HCT116 (cell line): ENCODE measurements around the gene NRIP2. TPM values are rescaled to one million over a fixed set of nuclear protein-coding genes. Genes with fewer than 3 reads are reported as not detected.
A peak's percentile ranks its signal among the peaks of the same experiment; 100 is the strongest.

Experiments
- ATAC-seq: fragments of 200-7000 bp; cut with Tn5 transposase; 2 replicates; pipeline ENCODE4 v1.9.1; 2020; ENCODE audit warnings: mild to moderate bottlenecking, moderate library complexity
- BruUV-seq: library from RNA; stranded (reverse); fragments of 400-500 nt; replicated peaks from 2 replicates; lab custom pipeline; 2021; lab: Mats Ljungman, UMichigan
- CTCF ChIA-PET: fragments of 300-600 bp; sonication (Branson Sonifier 250); formaldehyde crosslinking; loops from one replicate; lab custom pipeline; 2021; ENCODE audit warnings: antibody characterized with exemption; lab: Charles Lee
- POLR2A ChIA-PET: fragments of 300-600, 350-600 bp; sonication (Branson Sonifier 250); formaldehyde crosslinking; loops from one replicate; lab custom pipeline; 2021; ENCODE audit warnings: antibody characterized with exemption; lab: Charles Lee
- RAD21 ChIA-PET, 2 experiments: fragments of 300-600 bp; sonication (Branson Sonifier 250); formaldehyde crosslinking; loops; one replicate each; lab custom pipeline; 2023; ENCODE audit warnings: low total read pairs in 2 of 2; ENCODE audit not compliant: uncharacterized antibody in 2 of 2, unreplicated experiment in 2 of 2, low non-redundant PET in 1 of 2; lab: Charles Lee
- DNase-seq: peaks from one replicate; pipeline ENCODE4 v3.0.0-alpha.2; 2010; ENCODE audit warnings: low read depth, low spot score
- H2AFZ ChIP-seq: fragments of 200-600 bp; shearing (Covaris generic), sonication (generic); 2 replicates; pipeline ENCODE4 v1.6.1; 2017; ENCODE audit warnings: low read depth, mixed run types, mixed read lengths, antibody characterized with exemption, low read length; ENCODE audit not compliant: poor library complexity, severe bottlenecking
- H3K27ac ChIP-seq: 2 replicates; pipeline ENCODE4 v1.5.1; 2012; ENCODE audit warnings: low read depth, low read length
- H3K27me3 ChIP-seq: fragments of 200-600 bp; sonication (generic); 2 replicates; pipeline ENCODE4 v1.6.1; 2016; ENCODE audit warnings: mixed run types, low read length, mixed read lengths; ENCODE audit not compliant: insufficient read depth
- H3K36me3 ChIP-seq, 2 experiments: fragments of 200-500 bp in 1 of 2; fragments of 200-600 bp in 1 of 2; sonication (Bioruptor generic) in 1 of 2; sonication (generic) in 1 of 2; 2 replicates each; pipeline versions ENCODE4 v1.5.1 to v1.6.1; 2014 to 2016; ENCODE audit warnings: low read length in 2 of 2, inconsistent platforms in 1 of 2, mixed read lengths in 1 of 2, mixed run types in 1 of 2; ENCODE audit not compliant: insufficient read depth in 2 of 2, control insufficient read depth in 1 of 2
- H3K4me1 ChIP-seq, 2 experiments: fragments of 200-600 bp in 1 of 2; sonication (generic) in 1 of 2; 2 replicates each; pipeline versions ENCODE4 v1.5.1 to v1.6.1; 2012 to 2017; ENCODE audit warnings: low read length in 2 of 2, inconsistent platforms in 1 of 2, mild to moderate bottlenecking in 1 of 2, mixed read lengths in 1 of 2, mixed run types in 1 of 2, moderate library complexity in 1 of 2; ENCODE audit not compliant: insufficient read depth in 2 of 2, control insufficient read depth in 1 of 2
- H3K4me2 ChIP-seq: fragments of 200-600 bp; sonication (generic); 2 replicates; pipeline ENCODE4 v1.6.1; 2017; ENCODE audit warnings: mixed run types, low read length, mixed read lengths
- H3K4me3 ChIP-seq, 2 experiments: fragments of 200-600 bp in 1 of 2; sonication (generic) in 1 of 2; replicated peaks in 1 of 2; 2 replicates each; pipeline ENCODE4 v1.5.1; 2011 to 2016; ENCODE audit warnings: low read length in 2 of 2, control low read depth in 1 of 2, low read depth in 1 of 2, mild to moderate bottlenecking in 1 of 2, mixed read lengths in 1 of 2, mixed run types in 1 of 2
- H3K79me2 ChIP-seq: fragments of 200-600 bp; sonication (generic); 2 replicates; pipeline ENCODE4 v1.6.1; 2017; ENCODE audit warnings: mild to moderate bottlenecking, mixed run types, low read length, moderate library complexity, mixed read lengths; ENCODE audit not compliant: insufficient read depth
- H3K9ac ChIP-seq: fragments of 200-600 bp; sonication (generic); 2 replicates; pipeline ENCODE4 v1.6.1; 2016; ENCODE audit warnings: low read length, mixed read lengths
- H3K9me2 ChIP-seq: fragments of 200-600 bp; sonication (generic), shearing (Covaris generic); 2 replicates; pipeline ENCODE4 v1.6.1; 2017; ENCODE audit warnings: mixed run types, mild to moderate bottlenecking, moderate library complexity; ENCODE audit not compliant: insufficient read depth
- H3K9me3 ChIP-seq, 2 experiments: fragments of 200-500 bp in 1 of 2; fragments of 200-600 bp in 1 of 2; sonication (Bioruptor generic) in 1 of 2; sonication (generic) in 1 of 2; 2 replicates each; pipeline ENCODE4 v1.6.1; 2014 to 2017; ENCODE audit warnings: low read length in 2 of 2, mixed read lengths in 2 of 2, inconsistent platforms in 1 of 2, low read depth in 1 of 2, mild to moderate bottlenecking in 1 of 2, mixed run types in 1 of 2, moderate library complexity in 1 of 2; ENCODE audit not compliant: control insufficient read depth in 1 of 2, insufficient read depth in 1 of 2
- H4K20me1 ChIP-seq: fragments of 200-600 bp; sonication (generic), shearing (Covaris generic); 2 replicates; pipeline ENCODE4 v1.6.1; 2017; ENCODE audit warnings: mixed run types, mild to moderate bottlenecking, moderate library complexity; ENCODE audit not compliant: insufficient read depth
- CBX3 ChIP-seq: IDR thresholded peaks from 2 replicates; pipeline ENCODE4 v1.6.1; 2012; ENCODE audit warnings: low read depth
- CEBPB ChIP-seq: IDR thresholded peaks from 2 replicates; pipeline ENCODE4 v1.6.1; 2012; ENCODE audit warnings: low read depth
- CTCF ChIP-seq, 3 experiments: fragments of 200-600 bp in 1 of 3; sonication (generic) in 1 of 3; IDR thresholded peaks in 2 of 3; conservative IDR thresholded peaks in 1 of 3; 2 replicates each; pipeline ENCODE4 v1.5.1; 2012 to 2017; ENCODE audit warnings: low read depth in 2 of 3, low read length in 2 of 3, antibody characterized with exemption in 1 of 3, borderline replicate concordance in 1 of 3, control low read depth in 1 of 3, mild to moderate bottlenecking in 1 of 3, mixed read lengths in 1 of 3, mixed run types in 1 of 3, moderate library complexity in 1 of 3; ENCODE audit not compliant: insufficient read depth in 1 of 3
- EZH2phosphoT487 ChIP-seq: fragments of 200-600 bp; IDR thresholded peaks from 2 replicates; pipeline ENCODE4 v1.6.1; 2018; ENCODE audit warnings: antibody characterized with exemption, borderline replicate concordance
- FOSL1 ChIP-seq: IDR thresholded peaks from 2 replicates; pipeline ENCODE4 v1.6.1; 2012; ENCODE audit warnings: low read depth
- JUND ChIP-seq: IDR thresholded peaks from 2 replicates; pipeline ENCODE4 v1.6.1; 2012
- POLR2A ChIP-seq: IDR thresholded peaks from 2 replicates; pipeline ENCODE4 v1.7.0; 2011; ENCODE audit warnings: borderline replicate concordance; ENCODE audit not compliant: insufficient read depth, insufficient read length; ENCODE audit errors: extremely low read depth
- RAD21 ChIP-seq: IDR thresholded peaks from 2 replicates; pipeline ENCODE4 v1.6.1; 2012; ENCODE audit warnings: low read depth, mild to moderate bottlenecking
- SP1 ChIP-seq: IDR thresholded peaks from 2 replicates; pipeline ENCODE4 v1.6.1; 2012; ENCODE audit warnings: low read depth
- YY1 ChIP-seq: IDR thresholded peaks from 2 replicates; pipeline ENCODE4 v1.6.1; 2011; ENCODE audit warnings: low read length, low read depth, moderate library complexity, mild to moderate bottlenecking; ENCODE audit not compliant: insufficient replicate concordance; ENCODE audit errors: extremely low read depth
- ZBTB33 ChIP-seq: IDR thresholded peaks from 2 replicates; pipeline ENCODE4 v1.6.1; 2011; ENCODE audit warnings: mild to moderate bottlenecking, low read length, moderate library complexity; ENCODE audit not compliant: insufficient replicate concordance; ENCODE audit errors: extremely low read depth
- ZFX ChIP-seq: fragments of 450-650 bp; IDR thresholded peaks from 2 replicates; pipeline ENCODE4 v1.6.1; 2017
- ZNF274 ChIP-seq: fragments of 200-500 bp; sonication (Bioruptor generic); IDR thresholded peaks from 2 replicates; pipeline ENCODE4 v1.6.1; 2014; ENCODE audit warnings: mild to moderate bottlenecking, low read depth, low read length, inconsistent platforms
- intact Hi-C: fragments of 100-400 bp; cut with micrococcal nuclease; formaldehyde crosslinking; loops from 2 replicates; pipeline ENCODE4 v1.10.0; 2022
- total RNA-seq: library from RNA; stranded (reverse); gene quantifications from one replicate; pipeline ENCODE4 v1.2.1, GENCODE V29; 2021; ENCODE audit not compliant: unreplicated experiment

NRIP2 gene
- total RNA-seq, 1 experiment from 2014 or later = not detected

- H2AFZ ChIP-seq = peak overlapping the region; percentile 99
- H3K36me3 ChIP-seq = no peaks in the 10 kb centered on the region
- RAD21 ChIA-PET = interaction anchor here in 1 of 2 experiments (0.7 to 1.4 kb wide), 3 partner anchors 32 to 101 kb away, joined by 3 to 4 read pairs (median 4); no protein-coding TSS in a partner anchor
- peak; percentile 23 for DNase-seq
- no peak overlapping the region for H3K9ac ChIP-seq
- H3K79me2 ChIP-seq = no peaks in the 10 kb centered on the region
- no peaks in the 10 kb centered on the region for H3K9me2 ChIP-seq
- intact Hi-C loops = loop anchor here (1.0 to 2.0 kb wide), 2 partner anchors 44 to 101 kb away; no protein-coding TSS in a partner anchor
- POLR2A ChIA-PET = interaction anchor here (1.4 kb wide), 1 partner anchor 12 kb away, joined by 3 read pairs; no protein-coding TSS in a partner anchor
- BruUV-seq = no TSS peak
- peak overlapping the region; percentile 30 to 45 for H3K4me3 ChIP-seq
- peaks cover 0 to 12% of the 10 kb centered on the region in 2 experiments; a peak in 3 of 4 replicates for H3K4me1 ChIP-seq
- ATAC-seq = peak; percentile 98
- H3K9me3 ChIP-seq = no peaks in the 10 kb centered on the region
- H3K27ac ChIP-seq = no peak overlapping the region; the same call in 1 of the 2 replicates
- CTCF ChIA-PET = interaction anchor here (0.6 to 3.2 kb wide), 17 partner anchors 8 to 258 kb away, joined by 3 to 30 read pairs (median 5); partner anchors contain the start of genes FKBP4 and ITFG2
- peak overlapping the region; percentile 85 for H3K4me2 ChIP-seq
- no peak for TF ChIP-seq YY1
- TF ChIP-seq CTCF (IDR thresholded peaks at IDR 0.05 in 2 of 3, conservative IDR thresholded peaks at IDR 0.05 in 1 of 3; ENCODE audit: borderline replicate concordance in 1 of 3, insufficient read depth in 1 of 3, low read depth in 2 of 3, low read length in 2 of 3) = peak; percentile 68 to 94 (median 89)
- TF ChIP-seq JUND = no peak
- peak; percentile 73 for TF ChIP-seq RAD21
- no peaks in the 10 kb centered on the region; the same call in 1 of the 2 replicates for H3K27me3 ChIP-seq
- H4K20me1 ChIP-seq = no peaks in the 10 kb centered on the region
These were observed 50.8 kb downstream of the NRIP2 start for GRCh38 chr12:2783936-2784600.

- no TSS peak for BruUV-seq
- ChIA-PET POLR2A (no interaction called here), CTCF (no interaction called here), RAD21 (no interaction called here)
- H2AFZ ChIP-seq = no peak overlapping the region
- H3K79me2 ChIP-seq = no peaks in the 10 kb centered on the region
- peaks cover 0 to 9% of the 10 kb centered on the region in 2 experiments; a peak in 3 of 4 replicates for H3K4me1 ChIP-seq
- no peak overlapping the region for H3K4me2 ChIP-seq
- no peaks in the 10 kb centered on the region for H3K9me3 ChIP-seq
- TF ChIP-seq POLR2A (no peak), CEBPB (no peak), FOSL1 (no peak), CBX3 (no peak), SP1 (no peak), EZH2phosphoT487 (no peak), ZNF274 (no peak), ZFX (no peak), ZBTB33 (no peak)
- no peaks in the 10 kb centered on the region for H3K9me2 ChIP-seq
- peaks cover 19% of the 10 kb centered on the region; the same call in 1 of the 2 replicates for H3K27me3 ChIP-seq
- ATAC-seq (no peak), DNase-seq (no peak)
- H3K4me3 ChIP-seq = no peak overlapping the region
- H3K27ac ChIP-seq = no peak overlapping the region
- intact Hi-C loops = no loop called here
- no peaks in the 10 kb centered on the region for H4K20me1 ChIP-seq
- no peak overlapping the region for H3K9ac ChIP-seq
- H3K36me3 ChIP-seq = no peaks in the 10 kb centered on the region
These were observed 55.6 kb downstream of the NRIP2 start for GRCh38 chr12:2779281-2779680.
